ENCODE results near the gene POLD3.

DNA sequence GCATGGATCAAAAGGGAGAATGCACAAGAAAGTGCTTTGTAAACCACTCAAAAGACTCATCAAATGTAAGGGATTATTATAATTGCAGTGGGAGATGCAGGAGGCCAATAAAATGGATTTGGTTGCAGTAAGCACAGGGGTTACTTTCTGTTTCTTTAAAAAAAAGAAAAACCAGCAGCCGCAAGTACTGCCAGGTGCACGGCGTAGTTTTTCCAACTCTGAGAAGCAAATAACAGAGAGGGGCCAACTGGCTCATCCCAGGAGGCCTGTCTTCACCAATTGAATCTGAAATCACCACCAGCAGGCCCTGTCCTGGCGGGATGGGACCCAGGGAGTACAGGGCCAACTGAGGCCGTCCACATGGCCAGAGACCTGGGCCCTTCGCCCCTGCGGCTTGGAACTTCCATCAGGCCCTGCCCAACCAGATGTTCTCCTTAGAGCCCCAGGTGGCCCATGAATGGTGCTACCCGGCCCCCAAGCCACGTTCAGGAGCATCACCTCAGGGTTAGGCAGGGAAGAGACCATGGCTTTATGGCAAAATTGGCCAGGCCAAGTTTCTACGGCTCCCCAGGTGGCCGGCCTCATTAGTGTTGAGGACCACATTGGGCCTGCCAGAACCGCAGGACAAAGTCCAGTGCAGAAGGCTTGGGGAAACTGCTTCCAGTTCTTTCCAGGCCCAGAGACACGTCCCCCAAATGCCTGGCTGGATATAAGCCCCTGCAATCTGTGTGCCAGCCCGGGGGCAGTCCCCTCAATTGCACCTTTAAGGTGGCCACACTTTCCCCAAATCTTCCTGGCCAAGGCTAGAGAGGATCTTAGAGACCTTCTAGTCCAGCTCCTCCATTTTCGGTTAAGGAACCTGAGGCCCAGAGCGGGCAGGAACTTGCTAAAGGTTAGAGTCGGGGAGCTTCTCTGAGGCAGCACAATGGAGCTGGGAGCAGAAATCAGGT lies 77.1 kb downstream of the POLD3 start:
- TF ChIP-seq, protein P1, sequence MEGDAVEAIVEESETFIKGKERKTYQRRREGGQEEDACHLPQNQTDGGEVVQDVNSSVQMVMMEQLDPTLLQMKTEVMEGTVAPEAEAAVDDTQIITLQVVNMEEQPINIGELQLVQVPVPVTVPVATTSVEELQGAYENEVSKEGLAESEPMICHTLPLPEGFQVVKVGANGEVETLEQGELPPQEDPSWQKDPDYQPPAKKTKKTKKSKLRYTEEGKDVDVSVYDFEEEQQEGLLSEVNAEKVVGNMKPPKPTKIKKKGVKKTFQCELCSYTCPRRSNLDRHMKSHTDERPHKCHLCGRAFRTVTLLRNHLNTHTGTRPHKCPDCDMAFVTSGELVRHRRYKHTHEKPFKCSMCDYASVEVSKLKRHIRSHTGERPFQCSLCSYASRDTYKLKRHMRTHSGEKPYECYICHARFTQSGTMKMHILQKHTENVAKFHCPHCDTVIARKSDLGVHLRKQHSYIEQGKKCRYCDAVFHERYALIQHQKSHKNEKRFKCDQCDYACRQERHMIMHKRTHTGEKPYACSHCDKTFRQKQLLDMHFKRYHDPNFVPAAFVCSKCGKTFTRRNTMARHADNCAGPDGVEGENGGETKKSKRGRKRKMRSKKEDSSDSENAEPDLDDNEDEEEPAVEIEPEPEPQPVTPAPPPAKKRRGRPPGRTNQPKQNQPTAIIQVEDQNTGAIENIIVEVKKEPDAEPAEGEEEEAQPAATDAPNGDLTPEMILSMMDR (IDR thresholded peaks at IDR 0.05), result no peak
- no peak for TF ChIP-seq POLR2A (IDR thresholded peaks at IDR 0.05)
- no peak for TF ChIP-seq POLR2AphosphoS5 (IDR thresholded peaks at IDR 0.05; ENCODE audit: insufficient read depth in 1 of 2, low read depth in 1 of 2)
